Epithelial cell of esophagus (primary cell): Measurements from ENCODE around the gene CUL4A.
"Not testable (repeated sequence)": the region's sequence is repeated elsewhere in the genome, so short reads cannot be mapped to it uniquely, and the experiment has no call there.

Source experiments
- DNase-seq: peaks from one replicate; pipeline ENCODE4 v3.0.0; 2010; ENCODE audit warnings: low read depth
- H3K4me3 ChIP-seq: 2 replicates; pipeline ENCODE4 v1.5.1; 2011; ENCODE audit warnings: mild to moderate bottlenecking, low read length, control low read depth
- CTCF ChIP-seq: IDR thresholded peaks from 2 replicates; pipeline ENCODE4 v1.5.1; 2011; ENCODE audit warnings: low read depth, mild to moderate bottlenecking, low read length, control low read depth, inconsistent platforms; ENCODE audit not compliant: insufficient read depth; ENCODE audit errors: missing control alignments

CUL4A gene

GRCh38 chr13:113209336-113209758, at the start of gene CUL4A:
Gene CUL4A (plus strand): TSS chr13:113209613. CDS start chr13:113209628, 15 bp downstream.
- H3K4me3 ChIP-seq, result peak within 1 kb of the TSS; percentile 74
- peak; percentile 80 for DNase-seq
- TF ChIP-seq CTCF, result no peak

GRCh38 chr13:113159701-113160100, 49.7 kb upstream of the CUL4A start:
- DNase-seq, result no peak
- H3K4me3 ChIP-seq, result no peak overlapping the region
- TF ChIP-seq CTCF, result no peak

- no peak for DNase-seq
- H3K4me3 ChIP-seq, result no peak overlapping the region
- no peak for TF ChIP-seq CTCF
Measured at GRCh38 chr13:113160983-113161382, 48.4 kb upstream of the CUL4A start.

- DNase-seq, result no peak
- H3K4me3 ChIP-seq, result no peak overlapping the region
- TF ChIP-seq CTCF, result no peak
Measured at GRCh38 chr13:113161433-113161832, 48.0 kb upstream of the CUL4A start.

- H3K4me3 ChIP-seq, DNase-seq: not testable (repeated sequence)
Measured at GRCh38 chr13:113161975-113162374, 47.4 kb upstream of the CUL4A start.

- no peak overlapping the region for H3K4me3 ChIP-seq
- TF ChIP-seq CTCF, result no peak
- no peak for DNase-seq
Measured at GRCh38 chr13:113162783-113163685, 46.4 kb upstream of the CUL4A start.

- H3K4me3 ChIP-seq, result no peak overlapping the region
- no peak for TF ChIP-seq CTCF
- no peak for DNase-seq
Measured at GRCh38 chr13:113164492-113164891, 44.9 kb upstream of the CUL4A start.
